Activated CD8-positive, alpha-beta memory T cell treated with anti-CD3 and anti-CD28 coated beads, Interleukin-2, amount 50 U/mL, for 4 hours (primary cell): Measurements from ENCODE around the gene CFLAR.

Experiments used
- DNase-seq: peaks from one replicate; pipeline ENCODE4 v3.0.0-alpha.2; 2020

CFLAR gene

GRCh38 chr2:201219328-201220096, 103.5 kb downstream of the CFLAR start:
- no peak for DNase-seq

GRCh38 chr2:201220102-201220570, 104.2 kb downstream of the CFLAR start:
- DNase-seq = no peak

GRCh38 chr2:201223089-201224073, 107.4 kb downstream of the CFLAR start:
- DNase-seq = no peak
